ENCODE data around the gene GAL3ST1. TPM values are rescaled to one million over a fixed set of nuclear protein-coding genes. Genes with fewer than 3 reads are reported as not detected.
"Not testable (repeated sequence)": the region's sequence is repeated elsewhere in the genome, so short reads cannot be mapped to it uniquely, and the experiment has no call there.

Gene GAL3ST1
- total and polyA plus RNA-seq, 10 of the 15 experiments (the other 5 are each of a cell fraction or from before 2014, with no cell fraction given), result not detected

- POLR2A ChIA-PET, result not testable (repeated sequence)
- 41% methylated on average over 3 of the region's 3 CpGs for WGBS (ENCODE audit: insufficient coverage, insufficient replicate concordance, low lambda C conversion rate, missing lambda C conversion rate)
These were observed 33.0 kb downstream of the GAL3ST1 start for GRCh38 chr22:30541511-30541910.

GRCh38 chr22:30539368-30539767 is 35.1 kb downstream of the GAL3ST1 start:
- SMC1A ChIA-PET (ENCODE audit: uncharacterized antibody, unreplicated experiment), result no interaction called here
- DNase-seq (ENCODE audit: low read depth, low spot score), result no peak
- no peak for FAIRE-seq
- H3K4me3 ChIP-seq, result no peak overlapping the region
- POLR2A ChIA-PET, result no interaction called here
- BruUV-seq (replicated peaks), result no TSS peak
- no peak overlapping the region for H3K27ac ChIP-seq (ENCODE audit: control insufficient read depth, insufficient read depth)
- WGBS (ENCODE audit: insufficient coverage, insufficient replicate concordance, low lambda C conversion rate, missing lambda C conversion rate), result 21% methylated on average over 1 of the region's 1 CpG
- no peak overlapping the region for H3K4me2 ChIP-seq (ENCODE audit: control insufficient read depth, insufficient read depth)
- no peak for ATAC-seq
- CTCF ChIA-PET, result no interaction called here
- RAD21 ChIA-PET (ENCODE audit: unreplicated experiment), result no interaction called here
- no peaks in the 10 kb centered on the region for H3K79me2 ChIP-seq (ENCODE audit: control insufficient read depth, insufficient read depth, low read length)
- no peak overlapping the region for H2AFZ ChIP-seq (ENCODE audit: control insufficient read depth, low read depth, low read length)
- in situ Hi-C loops (cut with MboI), result no loop called here
- no peak overlapping the region for H3K9ac ChIP-seq (ENCODE audit: control insufficient read depth, insufficient read depth, low read length)
- H3K4me1 ChIP-seq (ENCODE audit: control insufficient read depth, insufficient read depth, low read length), result peaks cover 3% of the 10 kb centered on the region; the same call in 1 of the 2 replicates
- no peaks in the 10 kb centered on the region for H3K36me3 ChIP-seq (ENCODE audit: control insufficient read depth in 2 of 2, insufficient read depth in 2 of 2, low read length in 1 of 2)
- H3K27me3 ChIP-seq (replicated peaks in 1 of 2; ENCODE audit: control insufficient read depth in 2 of 2, insufficient read depth in 2 of 2, low read length in 1 of 2), result peaks cover 7 to 13% of the 10 kb centered on the region in 2 experiments
- no peaks in the 10 kb centered on the region; the same call in 2 of the 3 replicates for H3K9me3 ChIP-seq (replicated peaks; ENCODE audit: control insufficient read depth, insufficient read depth, low read length)
- intact Hi-C loops (cut with micrococcal nuclease; ENCODE audit: unreplicated experiment), result no loop called here
- H4K20me1 ChIP-seq (ENCODE audit: control insufficient read depth, insufficient read depth), result no peaks in the 10 kb centered on the region
- TF ChIP-seq, protein P1, sequence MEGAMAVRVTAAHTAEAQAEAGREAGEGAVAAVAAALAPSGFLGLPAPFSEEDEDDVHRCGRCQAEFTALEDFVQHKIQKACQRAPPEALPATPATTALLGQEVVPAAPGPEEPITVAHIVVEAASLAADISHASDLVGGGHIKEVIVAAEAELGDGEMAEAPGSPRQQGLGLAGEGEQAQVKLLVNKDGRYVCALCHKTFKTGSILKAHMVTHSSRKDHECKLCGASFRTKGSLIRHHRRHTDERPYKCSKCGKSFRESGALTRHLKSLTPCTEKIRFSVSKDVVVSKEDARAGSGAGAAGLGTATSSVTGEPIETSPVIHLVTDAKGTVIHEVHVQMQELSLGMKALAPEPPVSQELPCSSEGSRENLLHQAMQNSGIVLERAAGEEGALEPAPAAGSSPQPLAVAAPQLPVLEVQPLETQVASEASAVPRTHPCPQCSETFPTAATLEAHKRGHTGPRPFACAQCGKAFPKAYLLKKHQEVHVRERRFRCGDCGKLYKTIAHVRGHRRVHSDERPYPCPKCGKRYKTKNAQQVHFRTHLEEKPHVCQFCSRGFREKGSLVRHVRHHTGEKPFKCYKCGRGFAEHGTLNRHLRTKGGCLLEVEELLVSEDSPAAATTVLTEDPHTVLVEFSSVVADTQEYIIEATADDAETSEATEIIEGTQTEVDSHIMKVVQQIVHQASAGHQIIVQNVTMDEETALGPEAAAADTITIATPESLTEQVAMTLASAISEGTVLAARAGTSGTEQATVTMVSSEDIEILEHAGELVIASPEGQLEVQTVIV (IDR thresholded peaks at IDR 0.05; ENCODE audit: borderline replicate concordance, partially characterized antibody), result no peak
- TF ChIP-seq E2F8 (IDR thresholded peaks at IDR 0.05; ENCODE audit: low read depth, partially characterized antibody) (no peak), CHD4 (IDR thresholded peaks at IDR 0.05) (no peak), IRF5 (IDR thresholded peaks at IDR 0.05; ENCODE audit: borderline replicate concordance) (no peak), ZNF622 (IDR thresholded peaks at IDR 0.05) (no peak), ZBTB11 (CRISPR knock-in tag; IDR thresholded peaks at IDR 0.05) (no peak)

More at GRCh38 chr22:30541511-30541910, 33.0 kb downstream of the GAL3ST1 start:
- RAD21 ChIA-PET (ENCODE audit: unreplicated experiment); DNase-seq (ENCODE audit: low read depth, low spot score); H3K9me3 ChIP-seq (replicated peaks; ENCODE audit: control insufficient read depth, insufficient read depth, low read length); H3K36me3 ChIP-seq (ENCODE audit: control insufficient read depth in 2 of 2, insufficient read depth in 2 of 2, low read length in 1 of 2); H3K79me2 ChIP-seq (ENCODE audit: control insufficient read depth, insufficient read depth, low read length); H3K4me1 ChIP-seq (ENCODE audit: control insufficient read depth, insufficient read depth, low read length); H3K9ac ChIP-seq (ENCODE audit: control insufficient read depth, insufficient read depth, low read length); H2AFZ ChIP-seq (ENCODE audit: control insufficient read depth, low read depth, low read length); intact Hi-C loops (cut with micrococcal nuclease; ENCODE audit: unreplicated experiment); H3K27ac ChIP-seq (ENCODE audit: control insufficient read depth, insufficient read depth); in situ Hi-C loops (cut with MboI); H3K4me2 ChIP-seq (ENCODE audit: control insufficient read depth, insufficient read depth); FAIRE-seq; H4K20me1 ChIP-seq (ENCODE audit: control insufficient read depth, insufficient read depth); ATAC-seq; H3K4me3 ChIP-seq; BruUV-seq (replicated peaks): not testable (repeated sequence)
- CTCF ChIA-PET, result interaction anchor here (0.6 to 0.7 kb wide), 3 partner anchors 286 to 562 kb away, joined by 3 read pairs; no protein-coding TSS in a partner anchor
- SMC1A ChIA-PET (ENCODE audit: uncharacterized antibody, unreplicated experiment), result interaction anchor here (1.2 kb wide), 1 partner anchor 93 kb away, joined by 3 read pairs; no protein-coding TSS in a partner anchor
- peaks cover 7 to 13% of the 10 kb centered on the region in 2 experiments for H3K27me3 ChIP-seq (replicated peaks in 1 of 2; ENCODE audit: control insufficient read depth in 2 of 2, insufficient read depth in 2 of 2, low read length in 1 of 2)

All from GM12878 (cell line).